CD14-positive monocyte (primary cell): ENCODE measurements around the gene SLC9A9. TPM values are rescaled to one million over a fixed set of nuclear protein-coding genes. Genes with fewer than 3 reads are reported as not detected.

Experiments
- DNase-seq, 3 donors: peaks; one replicate each; pipeline ENCODE4 v3.0.0-alpha.2; 2011 to 2022
- H2AFZ ChIP-seq: 2 replicates; pipeline ENCODE4 v1.6.0; 2012; ENCODE audit warnings: mild to moderate bottlenecking, low read depth, low read length, inconsistent platforms; ENCODE audit not compliant: insufficient read depth, poor library complexity, severe bottlenecking
- H3K27ac ChIP-seq, 2 donors: 1 replicate in 1 of 2; 2 replicates in 1 of 2; pipeline ENCODE4 v1.5.1; 2012 to 2013; ENCODE audit warnings: low read length in 2 of 2, control low read depth in 1 of 2, inconsistent platforms in 1 of 2, low read depth in 1 of 2, mild to moderate bottlenecking in 1 of 2
- H3K27me3 ChIP-seq, 2 donors: one replicate each; pipeline versions ENCODE4 v1.6.0 to v1.6.1; 2011 to 2013; ENCODE audit warnings: low read length in 2 of 2; ENCODE audit not compliant: control insufficient read depth in 2 of 2, insufficient read depth in 2 of 2
- H3K36me3 ChIP-seq, 2 donors: replicated peaks in 1 of 2; 1 replicate in 1 of 2; 2 replicates in 1 of 2; pipeline versions ENCODE4 v1.5.1 to v1.6.1; 2012 to 2013; ENCODE audit warnings: low read length in 2 of 2, control low read depth in 1 of 2, inconsistent platforms in 1 of 2, mild to moderate bottlenecking in 1 of 2; ENCODE audit not compliant: insufficient read depth in 2 of 2, control insufficient read depth in 1 of 2
- H3K4me1 ChIP-seq, 2 donors: 1 replicate in 1 of 2; 2 replicates in 1 of 2; pipeline versions ENCODE4 v1.5.1 to v1.6.1; 2012 to 2013; ENCODE audit warnings: low read length in 2 of 2, control low read depth in 1 of 2, inconsistent platforms in 1 of 2, mild to moderate bottlenecking in 1 of 2, moderate library complexity in 1 of 2; ENCODE audit not compliant: insufficient read depth in 2 of 2, control insufficient read depth in 1 of 2
- H3K4me2 ChIP-seq: replicated peaks from 2 replicates; pipeline ENCODE3; 2012; ENCODE audit warnings: low read length, moderate library complexity, mild to moderate bottlenecking; ENCODE audit not compliant: poor library complexity, severe bottlenecking; ENCODE audit errors: extremely low read depth
- H3K4me3 ChIP-seq, 3 experiments: fragments of 200-600 bp in 1 of 3; sonication (generic) in 1 of 3; replicated peaks in 1 of 3; 1 replicate in 2 of 3; 2 replicates in 1 of 3; pipeline ENCODE4 v1.5.1; 2011 to 2013; ENCODE audit warnings: low read length in 3 of 3, mild to moderate bottlenecking in 3 of 3, control low read depth in 2 of 3, low read depth in 2 of 3, inconsistent platforms in 1 of 3, moderate library complexity in 1 of 3
- H3K79me2 ChIP-seq: 2 replicates; pipeline ENCODE4 v1.6.0; 2012; ENCODE audit warnings: mild to moderate bottlenecking, control low read depth, inconsistent platforms, low read length, moderate library complexity; ENCODE audit not compliant: insufficient read depth
- H3K9ac ChIP-seq: 2 replicates; pipeline ENCODE4 v1.6.0; 2017; ENCODE audit warnings: low read length, mild to moderate bottlenecking; ENCODE audit not compliant: insufficient read depth, poor library complexity, severe bottlenecking
- H3K9me3 ChIP-seq, 2 donors: replicated peaks in 1 of 2; 1 replicate in 1 of 2; 2 replicates in 1 of 2; pipeline versions ENCODE4 v1.5.1 to v1.6.1; 2012 to 2013; ENCODE audit warnings: low read length in 2 of 2, control low read depth in 1 of 2; ENCODE audit not compliant: control insufficient read depth in 1 of 2, insufficient read depth in 1 of 2
- H4K20me1 ChIP-seq: 2 replicates; pipeline ENCODE4 v1.6.0; 2012; ENCODE audit warnings: mild to moderate bottlenecking, low read length, control low read depth, moderate library complexity; ENCODE audit not compliant: insufficient read depth
- H3K27ac Mint-ChIP-seq, 7 donors: one replicate each; pipeline ENCODE4 v1.8.0; 2020; ENCODE audit warnings: mild to moderate bottlenecking in 7 of 7, mixed read lengths in 7 of 7, moderate library complexity in 6 of 7, inconsistent platforms in 2 of 7
- H3K27me3 Mint-ChIP-seq, 3 donors: one replicate each; pipeline ENCODE4 v1.8.0; 2021 to 2022; ENCODE audit warnings: low read depth in 3 of 3, mild to moderate bottlenecking in 3 of 3, mixed read lengths in 3 of 3, moderate library complexity in 3 of 3, inconsistent platforms in 1 of 3
- H3K36me3 Mint-ChIP-seq, 2 donors: one replicate each; pipeline ENCODE4 v1.8.0; 2020; ENCODE audit warnings: mixed read lengths in 2 of 2, inconsistent platforms in 1 of 2, mild to moderate bottlenecking in 1 of 2
- H3K4me1 Mint-ChIP-seq: one replicate; pipeline ENCODE4 v1.8.0; 2020; ENCODE audit warnings: mild to moderate bottlenecking, mixed read lengths
- H3K4me3 Mint-ChIP-seq, 2 donors: one replicate each; pipeline ENCODE4 v1.8.0; 2020; ENCODE audit warnings: mild to moderate bottlenecking in 2 of 2, mixed read lengths in 2 of 2, moderate library complexity in 1 of 2
- H3K9me3 Mint-ChIP-seq, 7 donors: one replicate each; pipeline ENCODE4 v1.8.0; 2020 to 2022; ENCODE audit warnings: mixed read lengths in 7 of 7, mild to moderate bottlenecking in 6 of 7, moderate library complexity in 6 of 7, inconsistent platforms in 2 of 7
- WGBS: methylation state at CpG from one replicate; pipeline ENCODE4 v1.1.5; 2013; ENCODE audit warnings: missing lambda C conversion rate; ENCODE audit not compliant: insufficient coverage; 5-methylcytosine and 5-hydroxymethylcytosine counted together
- intact Hi-C, 2 donors: fragments of 100-400 bp; cut with micrococcal nuclease; formaldehyde crosslinking; loops; one replicate each; pipeline versions ENCODE4 v1.15.0 to v1.15.1; 2023
- polyA plus RNA-seq, 3 donors: library from polyadenylated mRNA; depleted of rRNA in 1 of 3; unstranded in 2 of 3; stranded (reverse) in 1 of 3; fragments of 300-500 nt in 2 of 3; fragments of >200 nt in 1 of 3; fragmentation: Illumina TruSeq in 2 of 3; gene quantifications; 1 replicate in 2 of 3; 2 replicates in 1 of 3; pipeline ENCODE4 v1.2.3, GENCODE V29; 2012 to 2021
- TF ChIP-seq, protein P1 (sequence below): fragments of 200-600 bp; IDR thresholded peaks from one replicate; pipeline ENCODE4 v1.8.0; 2022; ENCODE audit warnings: antibody characterized with exemption, mild to moderate bottlenecking

The SLC9A9 gene
- polyA plus RNA-seq, 3 donors: 14.1 to 32.8 (median 27.0) TPM

DNA sequence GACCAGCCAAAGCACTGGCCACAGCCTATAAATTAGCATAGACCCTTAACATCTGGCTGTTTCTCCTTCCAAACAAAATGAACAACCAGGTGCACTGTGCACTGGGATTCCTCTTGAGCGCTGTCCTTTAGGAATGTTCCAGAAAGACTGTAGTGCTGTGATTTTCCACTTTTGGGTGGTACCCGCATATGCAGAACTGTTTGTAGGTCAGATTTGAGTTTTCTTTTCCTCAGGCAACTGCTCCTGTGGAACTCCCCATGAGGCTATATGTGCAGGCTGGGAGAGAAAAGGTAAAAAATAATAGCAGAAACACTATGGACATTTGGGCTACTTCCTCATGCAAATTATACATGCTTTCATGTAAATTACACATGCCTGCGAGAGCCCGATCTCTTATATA is 589.6 kb downstream of the SLC9A9 start:
- peaks cover 0 to 4% (median 0%) of the 10 kb centered on the region in 3 donors for H3K27me3 Mint-ChIP-seq
- no peaks in the 10 kb centered on the region for H3K4me1 Mint-ChIP-seq
- H3K36me3 Mint-ChIP-seq: peaks cover 0 to 1% of the 10 kb centered on the region in 2 donors
- H3K27ac Mint-ChIP-seq: no peak overlapping the region
- intact Hi-C loops: no loop called here
- DNase-seq: no peak
- H3K4me3 Mint-ChIP-seq: no peak overlapping the region
- no peaks in the 10 kb centered on the region for H3K79me2 ChIP-seq
- H3K27ac ChIP-seq: no peak overlapping the region
- H3K9me3 Mint-ChIP-seq: no peaks in the 10 kb centered on the region
- H3K27me3 ChIP-seq: no peaks in the 10 kb centered on the region
- WGBS: 100% methylated on average over 2 of the region's 4 CpGs
- TF ChIP-seq, protein P1, sequence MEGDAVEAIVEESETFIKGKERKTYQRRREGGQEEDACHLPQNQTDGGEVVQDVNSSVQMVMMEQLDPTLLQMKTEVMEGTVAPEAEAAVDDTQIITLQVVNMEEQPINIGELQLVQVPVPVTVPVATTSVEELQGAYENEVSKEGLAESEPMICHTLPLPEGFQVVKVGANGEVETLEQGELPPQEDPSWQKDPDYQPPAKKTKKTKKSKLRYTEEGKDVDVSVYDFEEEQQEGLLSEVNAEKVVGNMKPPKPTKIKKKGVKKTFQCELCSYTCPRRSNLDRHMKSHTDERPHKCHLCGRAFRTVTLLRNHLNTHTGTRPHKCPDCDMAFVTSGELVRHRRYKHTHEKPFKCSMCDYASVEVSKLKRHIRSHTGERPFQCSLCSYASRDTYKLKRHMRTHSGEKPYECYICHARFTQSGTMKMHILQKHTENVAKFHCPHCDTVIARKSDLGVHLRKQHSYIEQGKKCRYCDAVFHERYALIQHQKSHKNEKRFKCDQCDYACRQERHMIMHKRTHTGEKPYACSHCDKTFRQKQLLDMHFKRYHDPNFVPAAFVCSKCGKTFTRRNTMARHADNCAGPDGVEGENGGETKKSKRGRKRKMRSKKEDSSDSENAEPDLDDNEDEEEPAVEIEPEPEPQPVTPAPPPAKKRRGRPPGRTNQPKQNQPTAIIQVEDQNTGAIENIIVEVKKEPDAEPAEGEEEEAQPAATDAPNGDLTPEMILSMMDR: no peak
- no peaks in the 10 kb centered on the region for H3K4me1 ChIP-seq
- H3K9ac ChIP-seq: no peak overlapping the region
- no peak overlapping the region for H3K4me2 ChIP-seq
- H2AFZ ChIP-seq: no peak overlapping the region
- no peaks in the 10 kb centered on the region for H3K36me3 ChIP-seq
- H3K4me3 ChIP-seq: no peak overlapping the region
- H3K9me3 ChIP-seq: no peaks in the 10 kb centered on the region
- no peaks in the 10 kb centered on the region for H4K20me1 ChIP-seq

DNA sequence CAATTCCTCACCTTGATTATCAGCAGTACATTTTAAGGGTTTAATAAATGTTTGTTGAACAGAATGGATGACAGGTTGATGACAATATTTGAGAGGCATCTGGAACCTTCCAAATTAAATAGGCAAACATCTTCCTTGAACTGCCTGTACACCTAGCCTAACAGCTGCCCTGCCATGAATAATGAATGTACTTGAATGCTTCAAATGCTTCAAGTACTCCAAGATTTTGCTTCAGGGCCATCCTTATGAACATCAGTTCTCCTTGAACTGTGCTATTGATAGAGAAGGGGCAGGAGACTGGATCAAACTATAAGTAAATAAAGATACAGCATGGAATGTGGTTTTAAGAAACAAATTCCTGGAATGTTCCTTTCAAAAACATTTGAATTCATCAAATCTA is 591.9 kb downstream of the SLC9A9 start:
- Mint-ChIP-seq H3K4me1 (no peaks in the 10 kb centered on the region), H3K36me3 (peaks cover 0 to 1% of the 10 kb centered on the region in 2 donors), H3K4me3 (no peak overlapping the region), H3K27me3 (peaks cover 0 to 2% (median 0%) of the 10 kb centered on the region in 3 donors), H3K9me3 (peaks cover 0 to 2% (median 0%) of the 10 kb centered on the region in 7 donors), H3K27ac (no peak overlapping the region)
- Histone ChIP-seq H3K79me2 (no peaks in the 10 kb centered on the region), H3K27ac (no peak overlapping the region), H3K4me1 (no peaks in the 10 kb centered on the region), H4K20me1 (no peaks in the 10 kb centered on the region), H3K4me3 (no peak overlapping the region), H3K36me3 (no peaks in the 10 kb centered on the region), H3K9me3 (no peaks in the 10 kb centered on the region), H3K4me2 (no peak overlapping the region), H3K9ac (no peak overlapping the region), H2AFZ (no peak overlapping the region), H3K27me3 (no peaks in the 10 kb centered on the region)
- DNase-seq: no peak
- intact Hi-C loops: no loop called here
- TF ChIP-seq, protein P1: no peak
